GM19468 (cell line): ENCODE results near the gene GALNT1.

Source experiments
- ATAC-seq: cut with Tn5 transposase; IDR thresholded peaks from one replicate; pipeline ENCODE4 v1.9.1; 2021; ENCODE audit warnings: mild to moderate bottlenecking, moderate library complexity, moderate number of reproducible peaks; ENCODE audit not compliant: unreplicated experiment; ENCODE audit errors: extremely low read depth

The GALNT1 gene

GRCh38 chr18:35581898-35582641, 530 bp downstream of the GALNT1 start:
- ATAC-seq = no peak

GRCh38 chr18:35582899-35583558, 1.5 kb downstream of the GALNT1 start:
- no peak for ATAC-seq

- ATAC-seq = no peak
Measured at GRCh38 chr18:35584735-35585134, 3.2 kb downstream of the GALNT1 start.

- ATAC-seq = no peak
Measured at GRCh38 chr18:35585608-35586007, 4.1 kb downstream of the GALNT1 start.

GRCh38 chr18:35588122-35588521, 6.6 kb downstream of the GALNT1 start:
- ATAC-seq = no peak

GRCh38 chr18:35588995-35589394, 7.5 kb downstream of the GALNT1 start:
- ATAC-seq = no peak

- no peak for ATAC-seq
Measured at GRCh38 chr18:35589546-35589945, 8.0 kb downstream of the GALNT1 start.

- ATAC-seq = no peak
Measured at GRCh38 chr18:35590935-35591334, 9.4 kb downstream of the GALNT1 start.

GRCh38 chr18:35592298-35592697, 10.8 kb downstream of the GALNT1 start:
- peak; percentile 95 for ATAC-seq

- ATAC-seq = no peak
Measured at GRCh38 chr18:35593859-35594258, 12.3 kb downstream of the GALNT1 start.

GRCh38 chr18:35597758-35598157, 16.2 kb downstream of the GALNT1 start:
- no peak for ATAC-seq

- no peak for ATAC-seq
Measured at GRCh38 chr18:35602193-35602820, 20.8 kb downstream of the GALNT1 start.

GRCh38 chr18:35603008-35603407, 21.5 kb downstream of the GALNT1 start:
- no peak for ATAC-seq

GRCh38 chr18:35603528-35603927, 22.0 kb downstream of the GALNT1 start:
- no peak for ATAC-seq

- ATAC-seq = no peak
Measured at GRCh38 chr18:35604369-35604768, 22.8 kb downstream of the GALNT1 start.

- ATAC-seq = no peak
Measured at GRCh38 chr18:35605686-35606417, 24.3 kb downstream of the GALNT1 start.

- ATAC-seq = no peak
Measured at GRCh38 chr18:35609236-35609635, 27.7 kb downstream of the GALNT1 start.

GRCh38 chr18:35610089-35610488, 28.5 kb downstream of the GALNT1 start:
- no peak for ATAC-seq

GRCh38 chr18:35610724-35611123, 29.2 kb downstream of the GALNT1 start:
- ATAC-seq = no peak

GRCh38 chr18:35611518-35611917, 30.0 kb downstream of the GALNT1 start:
- ATAC-seq = no peak

GRCh38 chr18:35616074-35616473, 34.5 kb downstream of the GALNT1 start:
- no peak for ATAC-seq
